ENCODE data around the gene KIRREL1.

KIRREL1 gene

GRCh38 chr1:158008630-158009029 lies 15.2 kb downstream of the KIRREL1 start:
- TF ChIP-seq SIN3A (IDR thresholded peaks at IDR 0.05; ENCODE audit: borderline replicate concordance, insufficient read depth, low read length): no peak
- no peak for TF ChIP-seq FOXP2 (optimal IDR thresholded peaks at IDR 0.05; ENCODE audit: borderline replicate concordance, extremely low read depth, extremely low read length, insufficient read depth)

DNA sequence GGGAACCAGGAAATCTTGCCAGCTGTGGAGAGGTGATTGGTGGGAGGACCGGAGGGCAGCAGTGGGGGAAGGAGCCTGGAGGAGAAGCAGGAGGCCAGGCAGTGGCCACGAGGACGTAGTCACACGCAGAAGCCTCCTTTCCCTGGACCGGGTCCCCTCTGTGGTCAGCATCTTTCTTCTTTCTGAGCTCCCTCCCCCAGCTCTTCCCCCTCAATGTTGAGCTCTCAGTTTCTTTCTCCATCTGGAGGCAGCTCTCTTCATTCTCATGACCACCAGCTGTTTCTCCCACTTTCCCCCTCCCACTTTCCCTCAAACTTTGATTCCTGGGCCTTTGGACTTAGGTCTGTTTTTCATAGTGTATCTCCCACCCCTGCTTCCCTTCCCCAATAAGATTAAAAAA lies 18.3 kb downstream of the KIRREL1 start:
- no peak for TF ChIP-seq POLR2AphosphoS5 (IDR thresholded peaks at IDR 0.05; ENCODE audit: low read depth, low read length)
- no peak for TF ChIP-seq REST (IDR thresholded peaks at IDR 0.05; ENCODE audit: insufficient read depth in 1 of 2, low read depth in 2 of 2, low read length in 2 of 2)
- no peak for TF ChIP-seq TAF1 (IDR thresholded peaks at IDR 0.05; ENCODE audit: borderline replicate concordance, insufficient read depth, low read length)
- TF ChIP-seq FOXP2 (optimal IDR thresholded peaks at IDR 0.05; ENCODE audit: borderline replicate concordance, extremely low read depth, extremely low read length, insufficient read depth): no peak
- no peak for TF ChIP-seq SIN3A (IDR thresholded peaks at IDR 0.05; ENCODE audit: borderline replicate concordance, insufficient read depth, low read length)

- TF ChIP-seq POLR2AphosphoS5 (IDR thresholded peaks at IDR 0.05; ENCODE audit: low read depth, low read length) (no peak), SIN3A (IDR thresholded peaks at IDR 0.05; ENCODE audit: borderline replicate concordance, insufficient read depth, low read length) (no peak)
These were observed 20.6 kb downstream of the KIRREL1 start for GRCh38 chr1:158013840-158014730.

- no peak for TF ChIP-seq TAF1 (IDR thresholded peaks at IDR 0.05; ENCODE audit: borderline replicate concordance, insufficient read depth, low read length)
- no peak for TF ChIP-seq FOXP2 (optimal IDR thresholded peaks at IDR 0.05; ENCODE audit: borderline replicate concordance, extremely low read depth, extremely low read length, insufficient read depth)
- TF ChIP-seq POLR2AphosphoS5 (IDR thresholded peaks at IDR 0.05; ENCODE audit: low read depth, low read length): no peak
- TF ChIP-seq SIN3A (IDR thresholded peaks at IDR 0.05; ENCODE audit: borderline replicate concordance, insufficient read depth, low read length): no peak
- TF ChIP-seq REST (IDR thresholded peaks at IDR 0.05; ENCODE audit: insufficient read depth in 1 of 2, low read depth in 2 of 2, low read length in 2 of 2): no peak
These were observed 21.4 kb downstream of the KIRREL1 start for GRCh38 chr1:158014731-158015320.

DNA sequence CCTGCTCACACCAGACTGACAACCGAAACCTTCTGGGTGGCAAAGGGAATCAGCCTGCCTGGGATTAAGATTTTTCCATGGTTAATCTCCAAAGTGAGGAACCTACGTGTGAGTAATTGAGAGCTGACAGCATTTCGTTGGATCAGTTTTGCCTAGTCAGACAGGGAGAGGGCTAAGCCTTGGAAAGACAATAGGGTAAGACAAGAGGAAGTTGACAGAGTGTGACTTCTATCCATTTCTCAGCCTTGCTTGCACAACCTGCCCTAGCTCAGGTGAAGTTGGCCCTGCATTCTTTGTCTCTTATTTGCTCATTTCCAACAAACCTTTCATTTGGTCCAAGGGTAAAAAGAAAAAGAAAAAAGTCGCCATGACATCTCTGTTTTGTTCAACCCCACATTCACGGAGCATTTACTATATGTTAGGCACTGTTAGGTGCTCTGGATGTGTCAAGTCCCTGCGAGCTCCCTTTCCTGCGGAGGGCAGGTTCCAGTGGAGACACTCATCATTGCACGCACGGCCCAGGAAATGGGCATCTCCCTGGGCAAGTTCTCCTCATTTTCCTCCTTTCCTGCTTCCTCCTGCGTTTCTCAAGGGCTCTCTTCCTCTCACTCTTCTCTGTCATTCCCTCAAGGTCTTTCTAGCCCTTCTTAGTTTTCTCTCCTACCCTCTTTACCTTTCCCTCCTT lies 23.3 kb downstream of the KIRREL1 start:
- TF ChIP-seq FOXP2 (optimal IDR thresholded peaks at IDR 0.05; ENCODE audit: borderline replicate concordance, extremely low read depth, extremely low read length, insufficient read depth): no peak
- TF ChIP-seq TAF1 (IDR thresholded peaks at IDR 0.05; ENCODE audit: borderline replicate concordance, insufficient read depth, low read length): no peak
- no peak for TF ChIP-seq POLR2AphosphoS5 (IDR thresholded peaks at IDR 0.05; ENCODE audit: low read depth, low read length)
- TF ChIP-seq REST (IDR thresholded peaks at IDR 0.05; ENCODE audit: insufficient read depth in 1 of 2, low read depth in 2 of 2, low read length in 2 of 2): no peak
- TF ChIP-seq SIN3A (IDR thresholded peaks at IDR 0.05; ENCODE audit: borderline replicate concordance, insufficient read depth, low read length): no peak
